Stimulated activated CD8-positive, alpha-beta memory T cell treated with anti-CD3 and anti-CD28 coated beads, Interleukin-4, amount 100 ng/mL, for 4 hours (primary cell): ENCODE data around the gene POF1B.
"Not testable (repeated sequence)": the region's sequence is repeated elsewhere in the genome, so short reads cannot be mapped to it uniquely, and the experiment has no call there.

Experiments used
- DNase-seq, 2 donors: peaks; one replicate each; pipeline ENCODE4 v3.0.0-alpha.2; 2020; ENCODE audit warnings: low read depth in 2 of 2, low spot score in 1 of 2

The POF1B gene, protein sequence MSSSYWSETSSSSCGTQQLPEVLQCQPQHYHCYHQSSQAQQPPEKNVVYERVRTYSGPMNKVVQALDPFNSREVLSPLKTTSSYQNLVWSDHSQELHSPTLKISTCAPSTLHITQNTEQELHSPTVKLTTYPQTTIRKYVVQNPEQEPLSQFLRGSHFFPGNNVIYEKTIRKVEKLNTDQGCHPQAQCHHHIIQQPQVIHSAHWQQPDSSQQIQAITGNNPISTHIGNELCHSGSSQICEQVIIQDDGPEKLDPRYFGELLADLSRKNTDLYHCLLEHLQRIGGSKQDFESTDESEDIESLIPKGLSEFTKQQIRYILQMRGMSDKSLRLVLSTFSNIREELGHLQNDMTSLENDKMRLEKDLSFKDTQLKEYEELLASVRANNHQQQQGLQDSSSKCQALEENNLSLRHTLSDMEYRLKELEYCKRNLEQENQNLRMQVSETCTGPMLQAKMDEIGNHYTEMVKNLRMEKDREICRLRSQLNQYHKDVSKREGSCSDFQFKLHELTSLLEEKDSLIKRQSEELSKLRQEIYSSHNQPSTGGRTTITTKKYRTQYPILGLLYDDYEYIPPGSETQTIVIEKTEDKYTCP

DNA sequence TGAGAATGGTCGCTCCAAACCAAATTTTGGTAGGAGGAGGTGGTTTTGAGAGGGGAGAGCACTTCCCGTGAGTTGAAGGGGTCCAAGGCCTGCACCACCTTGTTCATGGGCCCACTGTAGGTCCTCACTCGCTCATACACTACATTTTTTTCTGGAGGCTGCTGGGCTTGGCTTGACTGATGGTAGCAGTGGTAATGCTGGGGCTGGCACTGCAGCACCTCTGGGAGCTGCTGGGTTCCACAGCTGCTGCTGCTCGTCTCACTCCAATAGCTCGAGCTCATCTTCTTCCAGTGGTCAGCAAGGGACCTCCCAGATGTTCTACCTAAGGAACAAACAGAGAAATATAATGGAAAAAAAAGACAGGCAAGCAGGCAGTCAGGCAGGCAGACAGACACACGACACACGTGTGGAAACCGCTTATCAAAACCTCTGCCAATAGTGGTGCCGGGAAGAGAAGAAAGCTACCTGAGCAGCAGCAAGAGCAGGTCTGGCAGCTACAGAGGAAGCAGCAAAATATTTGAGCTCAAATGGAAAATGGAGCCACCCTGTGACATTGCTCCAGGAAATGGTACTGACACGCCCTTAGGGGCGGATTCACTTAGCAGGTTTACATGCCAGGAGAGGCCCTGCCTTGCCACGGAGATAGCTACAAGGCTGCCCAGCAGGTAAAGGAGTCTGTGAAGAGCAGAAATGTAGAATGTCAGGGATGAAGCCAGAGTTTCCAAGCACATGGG lies at the start of gene POF1B:
TSS of gene POF1B (minus strand) at position 492 of the 734 bp plus-strand sequence. CDS start at position 281, 211 bp downstream.
- DNase-seq, result no peak

DNA sequence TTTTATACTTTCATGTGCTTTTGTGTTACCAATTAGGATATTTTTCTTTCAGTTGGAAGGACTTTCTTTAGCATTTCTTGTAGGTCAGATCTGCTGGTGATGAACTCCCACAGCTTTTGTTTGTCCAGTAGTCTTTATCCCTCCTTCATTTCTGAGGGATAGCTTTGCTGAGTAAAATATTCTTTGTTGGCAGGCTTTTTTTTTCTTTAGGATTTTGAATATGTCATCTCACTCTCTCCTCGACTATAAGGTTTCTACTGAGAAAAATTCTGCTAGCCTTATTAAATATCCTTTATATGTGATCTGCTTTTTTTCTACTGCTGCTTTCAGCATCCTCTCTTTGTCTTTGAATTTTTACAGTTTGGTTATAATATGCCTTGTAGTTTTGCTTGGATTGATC lies 49.6 kb upstream of the POF1B start:
- no peak for DNase-seq

DNA sequence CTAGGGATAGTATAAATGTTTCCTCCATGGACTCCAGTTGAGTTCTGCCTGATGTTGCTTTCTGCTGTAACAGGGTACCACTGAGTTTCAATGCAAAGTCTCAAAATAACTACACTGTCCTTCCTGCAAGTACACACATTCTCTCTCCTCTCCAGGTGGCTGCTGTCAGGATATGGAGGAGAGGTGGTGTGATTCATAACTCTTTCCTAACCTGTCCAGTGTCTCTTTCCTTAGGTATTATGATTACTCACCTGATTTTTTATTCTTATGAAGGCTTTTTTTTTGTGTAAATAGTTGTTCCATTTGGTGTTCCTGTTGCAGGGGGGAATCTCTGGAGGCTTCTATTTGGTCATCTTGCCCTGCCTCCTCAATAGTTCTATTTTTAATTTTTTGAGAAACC lies 39.8 kb upstream of the POF1B start:
- no peak for DNase-seq

DNA sequence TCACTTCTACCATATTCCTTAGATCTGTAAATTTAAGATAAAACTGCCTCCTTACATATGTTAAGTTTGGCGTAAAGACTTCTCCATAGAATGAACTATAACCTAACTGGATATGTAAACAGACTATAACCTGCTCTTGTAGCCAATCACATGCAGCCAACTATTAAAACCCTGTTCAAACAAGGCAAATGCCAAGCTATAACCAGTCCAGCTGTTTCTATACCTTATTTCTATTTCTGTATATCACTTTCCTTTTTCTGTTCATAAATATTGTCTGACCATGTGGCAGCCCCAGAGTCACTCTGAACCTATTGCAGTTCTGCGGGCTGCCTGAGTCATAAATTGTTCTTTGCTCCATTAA lies 12.4 kb upstream of the POF1B start:
- no peak for DNase-seq

DNA sequence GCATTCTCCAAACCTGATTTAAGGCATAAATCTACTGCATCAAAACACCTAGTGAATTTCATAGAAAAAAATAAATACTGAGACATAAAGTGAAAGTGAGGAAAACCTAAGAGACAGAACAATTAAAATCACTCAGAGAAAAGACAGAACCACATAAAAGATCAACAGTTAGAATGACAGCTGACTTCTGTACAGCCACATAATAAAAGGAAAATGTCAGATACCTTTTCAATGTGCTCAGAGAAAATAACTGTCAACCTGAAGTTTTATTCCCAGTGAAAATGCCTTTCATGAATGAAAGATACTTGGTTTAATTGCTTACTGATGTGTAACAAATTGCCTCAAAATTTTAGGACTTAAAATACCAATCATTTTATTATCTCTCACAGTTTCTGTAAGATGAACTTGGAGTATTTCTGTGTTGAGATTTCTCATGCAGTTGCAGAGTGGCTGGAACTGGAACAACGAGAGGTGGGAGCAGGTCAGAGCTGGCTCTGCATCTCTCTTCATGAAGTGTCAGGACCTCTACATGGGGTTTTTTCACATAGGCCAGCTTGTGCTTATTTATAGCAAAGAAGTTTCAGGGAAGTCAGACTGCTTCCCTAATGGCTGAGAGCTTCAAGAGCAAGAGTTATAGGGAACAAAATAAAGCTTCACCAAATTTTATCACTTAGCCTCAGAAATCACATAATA lies 11.9 kb upstream of the POF1B start:
- no peak for DNase-seq

DNA sequence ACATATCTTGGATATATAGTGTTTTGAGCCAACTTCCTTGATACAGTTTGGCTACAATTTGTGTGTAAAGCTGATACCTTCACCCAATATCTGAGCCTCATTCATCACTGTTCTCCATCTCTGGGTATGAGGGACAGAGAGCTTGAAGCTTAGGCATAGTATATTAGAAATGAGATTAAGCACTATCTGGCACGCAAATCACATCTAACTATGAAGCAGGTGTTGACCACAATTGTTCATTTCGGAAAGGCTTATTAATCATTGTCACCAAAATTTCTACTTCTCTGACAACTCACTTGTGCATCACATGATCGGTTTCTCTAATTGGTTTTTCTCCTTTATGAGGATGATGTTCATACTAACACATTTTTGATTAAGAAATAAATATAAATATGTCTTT lies 2.1 kb upstream of the POF1B start:
- DNase-seq, result no peak

DNA sequence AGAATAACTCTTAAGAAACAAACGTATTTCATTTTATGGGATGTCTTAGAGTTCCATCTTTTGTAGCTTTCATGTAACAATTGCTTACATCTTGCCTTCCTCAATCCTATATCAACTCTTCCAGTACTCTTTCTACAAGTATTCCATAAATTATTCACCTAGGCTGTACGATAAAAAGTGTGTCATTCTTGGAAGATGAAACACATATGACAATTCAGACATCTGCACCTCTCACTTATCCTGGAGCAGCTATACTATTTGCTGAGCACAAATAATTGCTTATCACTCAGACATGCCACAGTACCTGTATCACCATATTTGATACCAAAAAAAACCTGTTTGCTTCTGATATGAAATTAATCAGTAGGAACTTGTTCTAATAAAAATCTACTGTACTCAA lies 1.0 kb downstream of the POF1B start:
- DNase-seq, result no peak

DNA sequence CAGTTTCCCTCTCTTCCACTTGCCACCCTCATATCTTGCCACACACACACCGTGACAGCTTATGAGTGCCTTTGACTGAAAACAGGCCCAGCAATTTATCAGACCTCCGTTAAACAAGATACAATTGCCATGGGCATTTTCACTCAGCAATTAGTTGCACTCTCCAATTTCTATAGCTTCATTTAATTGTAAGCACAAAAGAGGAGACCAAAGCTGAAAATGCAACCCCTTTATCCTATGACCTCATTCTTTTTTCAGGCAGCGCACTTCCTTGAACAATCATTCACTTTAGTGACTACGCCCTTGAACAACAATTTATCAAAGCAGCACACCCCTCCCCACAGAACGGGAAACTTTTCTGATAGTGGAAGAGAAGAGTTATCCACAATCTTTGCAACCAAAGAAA lies 4.1 kb downstream of the POF1B start:
- DNase-seq, result no peak

DNA sequence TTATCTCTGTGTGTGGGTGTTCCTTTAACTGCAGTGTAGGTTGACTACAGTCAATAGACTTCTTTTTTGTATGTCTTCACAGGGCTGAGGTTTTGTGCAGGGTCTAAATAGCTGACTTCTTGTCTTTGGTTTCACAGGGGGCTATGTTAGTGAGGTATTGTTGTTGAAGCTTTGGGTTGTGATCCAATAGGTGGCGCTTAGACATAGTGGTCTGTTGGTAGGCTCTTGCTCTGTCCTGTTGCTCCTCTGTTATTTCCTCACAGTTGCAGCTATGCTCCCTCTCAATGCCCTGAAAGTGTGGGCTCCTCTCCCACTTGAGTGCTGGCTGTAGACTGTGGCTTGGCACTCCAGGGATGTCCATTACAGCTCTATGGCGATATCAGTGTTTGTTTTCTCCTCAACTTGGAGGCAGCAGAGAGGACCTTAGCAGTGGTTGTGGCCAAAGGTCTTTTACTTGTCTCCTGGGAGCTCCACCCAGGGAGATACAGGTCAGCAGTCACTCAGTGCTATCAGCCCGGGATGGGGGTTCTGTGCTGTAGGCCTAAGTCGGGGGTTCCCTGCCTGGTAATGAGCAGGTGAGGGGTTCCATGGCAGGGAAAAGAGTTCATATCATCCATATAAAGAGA lies 14.0 kb downstream of the POF1B start:
- no peak for DNase-seq

DNA sequence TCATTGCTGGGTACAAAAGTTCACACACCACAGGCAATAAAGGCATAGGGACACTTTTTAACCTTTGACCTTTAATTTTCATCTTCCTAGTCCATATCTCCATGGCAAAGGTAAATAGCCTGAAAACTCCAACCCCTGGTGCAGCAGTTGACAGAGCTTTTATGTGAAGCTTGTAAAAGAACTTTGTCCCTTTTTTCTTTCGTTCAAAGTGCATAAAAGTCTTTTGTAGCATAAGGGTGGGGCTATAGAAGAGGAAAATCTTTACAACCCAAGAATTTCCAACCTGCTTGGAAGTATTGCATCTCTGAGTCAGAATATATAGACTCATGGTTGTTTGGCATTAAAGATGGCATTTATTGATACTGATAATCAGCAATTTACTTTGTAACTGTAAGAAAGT lies 20.4 kb downstream of the POF1B start:
- no peak for DNase-seq

DNA sequence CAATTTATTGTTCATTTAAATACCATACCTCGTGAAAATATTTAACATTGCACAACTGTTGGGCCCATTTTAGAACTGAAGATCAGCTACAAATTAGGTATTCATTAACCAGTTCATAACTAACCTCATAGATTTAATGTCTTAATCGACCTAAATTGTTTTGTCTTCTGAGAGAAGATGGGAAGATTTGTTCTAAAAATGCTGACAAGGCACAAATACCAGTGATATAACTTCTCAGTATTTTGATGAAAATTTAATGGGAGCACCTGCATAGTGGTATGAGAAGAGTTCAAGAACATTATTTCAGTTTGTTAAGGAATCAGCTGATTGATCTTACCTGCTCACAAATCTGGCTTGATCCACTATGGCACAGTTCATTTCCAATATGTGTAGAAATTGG lies 33.9 kb downstream of the POF1B start:
- no peak for DNase-seq

DNA sequence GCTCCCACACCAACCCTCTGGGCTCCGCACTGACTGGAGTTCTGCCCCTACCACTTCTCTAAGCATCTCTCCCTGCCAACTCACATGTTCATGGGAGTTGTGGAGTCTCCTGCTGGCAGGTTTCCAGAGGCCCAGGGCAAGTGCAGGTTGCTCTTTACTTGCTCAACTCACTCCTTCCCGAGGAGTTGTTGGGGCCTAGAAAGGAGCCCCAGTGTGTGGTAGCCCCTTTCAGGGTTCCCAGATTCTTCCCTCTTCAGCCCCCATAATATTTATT lies 52.5 kb downstream of the POF1B start:
- DNase-seq, result no peak

DNA sequence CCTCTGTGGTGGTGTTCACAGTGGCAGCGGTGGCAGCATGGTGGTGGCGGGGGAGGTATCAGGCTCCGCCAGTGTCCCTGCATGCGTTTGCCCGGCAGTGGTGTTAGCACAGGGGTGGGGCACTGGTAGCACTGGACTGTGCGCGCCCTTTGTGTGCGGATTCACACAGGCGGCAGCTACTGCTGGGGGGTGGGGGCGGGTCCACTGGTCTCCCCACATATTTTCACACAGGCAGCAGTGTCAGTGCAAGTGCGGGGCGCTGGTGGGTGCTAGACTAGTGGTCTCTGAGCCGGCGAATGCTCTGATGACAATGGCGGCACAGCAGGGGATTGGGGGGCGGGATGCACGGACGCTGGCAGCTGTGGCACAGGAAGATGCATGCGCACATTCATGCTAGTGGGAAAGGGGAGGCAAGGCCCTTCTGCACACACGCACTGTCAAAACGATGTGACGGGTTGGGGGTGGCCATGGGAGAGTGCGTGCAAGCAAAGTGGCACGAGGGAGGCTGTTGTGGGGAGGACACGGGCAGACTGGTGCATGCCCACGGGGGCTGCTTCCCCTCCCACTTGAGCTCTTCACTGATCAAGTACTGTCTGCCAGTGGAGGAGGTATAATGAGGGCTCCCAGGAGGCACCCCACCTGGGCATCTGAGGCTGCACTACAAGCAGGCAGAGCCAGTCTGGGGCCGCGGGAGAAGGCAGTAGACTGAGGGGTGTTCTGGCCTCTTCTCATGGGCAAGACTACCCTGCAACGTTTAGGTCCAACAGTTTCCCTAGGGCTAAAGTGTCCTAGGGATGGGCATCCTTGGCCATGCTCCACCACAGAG lies 53.0 kb downstream of the POF1B start:
- DNase-seq, result no peak

DNA sequence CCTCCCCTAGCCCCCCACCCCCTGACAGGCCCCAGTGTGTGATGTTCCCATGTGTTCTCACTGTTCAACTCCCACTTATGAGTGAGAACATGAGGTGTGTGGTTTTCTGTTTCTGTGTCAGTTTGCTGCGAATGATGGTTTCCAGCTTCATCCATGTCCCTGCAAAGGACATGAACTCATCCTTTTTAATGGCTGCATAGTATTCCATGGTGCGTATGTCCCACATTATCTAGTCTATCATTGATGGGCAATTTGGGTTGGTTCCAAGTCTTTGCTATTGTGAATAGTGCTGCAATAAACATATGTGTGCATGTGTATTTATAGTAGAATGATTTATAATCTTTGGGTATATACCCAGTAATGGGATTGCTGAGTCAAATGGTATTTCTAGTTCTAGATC lies 68.1 kb downstream of the POF1B start:
- not testable (repeated sequence) for DNase-seq

DNA sequence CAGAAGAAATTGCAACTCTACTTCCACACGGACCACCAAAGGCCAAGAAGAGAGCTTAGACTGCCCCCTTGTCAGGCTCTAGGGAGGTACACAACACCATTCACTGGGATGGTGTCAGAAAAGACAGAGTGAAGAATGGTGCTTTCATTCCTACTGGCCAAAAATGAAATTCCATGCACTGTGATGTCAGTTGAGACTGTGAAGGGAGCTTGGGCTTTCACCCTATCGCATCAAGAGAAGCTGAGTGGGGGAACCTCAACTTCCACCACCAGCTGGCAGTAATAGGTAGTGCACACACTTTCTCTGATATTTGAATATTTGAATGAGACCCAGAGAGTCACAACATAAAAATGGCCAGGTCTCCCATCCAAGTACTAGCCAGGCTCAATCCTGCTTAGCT lies 69.7 kb downstream of the POF1B start:
- no peak for DNase-seq

DNA sequence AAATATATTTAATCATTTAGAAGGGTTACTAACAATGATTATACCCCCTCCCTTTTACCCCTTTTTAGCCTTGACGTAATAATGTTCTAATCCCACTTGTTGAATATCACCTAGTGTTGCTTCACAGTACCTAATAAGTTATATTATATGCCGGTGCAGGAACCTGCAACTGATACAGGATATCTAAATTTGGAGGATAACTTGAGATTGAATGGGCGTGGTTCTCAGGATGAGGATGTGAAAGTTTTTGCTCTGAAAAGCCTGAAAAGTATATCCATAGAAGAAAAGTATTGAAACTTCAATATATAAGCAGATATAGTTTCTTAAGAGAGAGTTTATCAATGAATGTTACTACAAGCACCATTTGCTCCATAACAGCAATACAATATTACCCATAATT lies 75.9 kb downstream of the POF1B start:
- DNase-seq, result no peak

DNA sequence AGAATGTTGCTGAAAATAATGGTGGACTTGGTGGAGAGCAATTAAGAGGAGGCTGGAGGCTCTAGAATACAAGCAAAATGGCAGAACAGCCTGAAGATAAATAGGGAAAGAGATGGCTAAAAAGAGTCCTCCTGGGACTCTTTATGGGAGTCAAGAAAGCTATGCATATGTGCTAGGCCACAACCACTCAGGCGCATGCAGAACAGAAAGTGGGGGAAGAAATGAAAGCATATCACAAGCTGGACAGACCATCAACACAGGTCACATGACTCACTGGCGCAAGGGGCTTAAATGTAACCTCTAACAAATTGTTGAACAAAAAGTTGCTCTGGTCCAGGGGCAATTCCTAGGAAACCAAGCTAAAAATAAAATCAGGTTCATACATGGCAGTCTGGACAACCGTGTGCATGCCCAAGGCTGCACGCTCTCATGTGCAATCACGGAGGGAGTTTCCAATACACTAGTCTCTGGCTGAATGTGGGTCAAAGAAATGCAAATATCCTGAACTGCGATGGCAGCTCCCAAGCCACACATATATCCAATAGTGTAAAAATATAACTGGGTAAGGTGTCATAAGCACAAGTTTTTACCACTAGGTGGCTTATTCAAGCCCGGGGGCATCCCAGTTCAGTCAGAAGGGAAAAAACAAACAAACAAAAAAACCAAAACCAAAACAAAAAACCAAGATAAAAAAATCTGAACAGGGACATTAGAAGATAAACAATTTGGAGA lies 90.3 kb downstream of the POF1B start:
- DNase-seq, result no peak

DNA sequence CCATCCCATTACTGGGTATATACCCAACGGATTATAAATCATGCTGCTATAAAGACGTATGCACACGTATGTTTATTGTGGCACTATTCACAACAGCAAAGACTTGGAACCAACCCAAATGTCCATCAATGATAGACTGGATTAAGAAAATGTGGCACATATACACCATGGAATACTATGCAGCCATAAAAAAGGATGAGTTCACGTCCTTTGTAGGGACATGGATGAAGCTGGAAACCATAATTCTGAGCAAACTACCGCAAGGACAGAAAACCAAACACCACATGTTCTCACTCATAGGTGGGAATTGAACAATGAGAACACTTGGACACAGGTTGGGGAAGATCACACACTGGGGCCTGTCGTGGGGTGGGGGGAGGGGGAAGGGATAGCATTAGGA lies 94.2 kb downstream of the POF1B start:
- not testable (repeated sequence) for DNase-seq

DNA sequence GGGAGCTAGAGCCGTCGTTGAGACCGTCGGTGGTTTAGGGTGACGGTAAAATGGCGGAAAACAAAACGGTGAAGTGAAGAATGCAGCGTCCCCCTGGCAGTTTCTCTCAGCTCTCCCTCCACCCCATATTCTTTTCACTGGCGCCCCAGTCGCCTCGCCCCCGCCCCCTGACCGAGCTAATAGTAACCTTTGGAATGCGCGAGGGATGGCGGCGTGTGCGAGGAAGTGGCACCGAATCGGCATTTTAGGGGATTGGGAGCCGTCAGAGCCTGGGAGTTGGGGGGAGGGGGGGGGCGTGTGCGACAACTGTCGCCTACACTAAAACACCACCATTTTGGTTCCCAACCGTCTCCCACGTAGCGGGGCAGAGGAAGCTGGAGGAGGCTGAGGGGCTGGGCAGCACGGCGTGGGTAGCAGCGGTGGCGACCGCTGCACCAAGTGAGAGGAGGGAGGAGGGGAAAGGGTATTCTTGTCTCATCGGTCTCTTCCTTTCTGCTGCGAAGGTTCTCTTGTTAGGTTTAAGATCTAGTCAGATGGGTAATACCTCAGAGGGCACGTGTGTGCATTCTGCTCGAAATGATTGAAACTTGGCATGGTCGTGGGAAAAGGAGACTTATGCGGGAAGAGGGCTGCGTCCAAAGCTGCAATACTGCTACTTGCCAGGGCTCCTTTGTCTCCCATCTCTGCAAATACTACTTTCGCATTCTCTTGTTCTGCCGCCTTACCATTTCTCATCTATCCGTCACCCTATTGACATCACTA lies 134.8 kb downstream of the POF1B start:
- no peak for DNase-seq
